Suppressor macrophage treated with lipopolysaccharide for 4 hours (primary cell): ENCODE results near the gene AIRE.
"Not testable (repeated sequence)": the region's sequence is repeated elsewhere in the genome, so short reads cannot be mapped to it uniquely, and the experiment has no call there.

Source experiments
- DNase-seq: peaks from one replicate; pipeline ENCODE4 v3.0.0-alpha.2; 2020

Gene AIRE

DNA sequence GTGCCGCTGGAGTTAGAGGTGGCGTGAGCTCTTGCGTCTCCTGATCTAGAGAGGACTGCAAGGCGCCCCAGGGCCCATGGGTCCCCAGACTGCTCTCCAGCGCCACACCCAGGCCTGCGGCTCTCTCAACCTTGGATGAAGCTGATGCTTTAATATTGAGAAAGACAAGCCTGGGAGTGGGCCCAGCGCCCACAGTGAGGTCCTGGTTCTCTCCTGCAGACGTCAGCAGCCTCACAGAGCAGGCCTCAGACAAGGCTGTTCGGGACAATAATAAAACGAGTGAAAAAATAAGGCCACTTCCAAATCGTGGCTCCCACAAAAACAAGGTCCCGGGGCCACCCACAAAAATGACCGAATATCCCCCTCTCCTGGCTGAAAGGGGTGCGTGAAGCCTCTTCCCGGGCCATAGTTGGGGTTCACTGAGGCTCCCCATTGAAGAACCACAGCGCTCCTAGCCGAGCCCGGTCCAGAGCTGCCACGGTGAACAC, 18.0 kb upstream of the AIRE start:
- peak; percentile 31 for DNase-seq

DNA sequence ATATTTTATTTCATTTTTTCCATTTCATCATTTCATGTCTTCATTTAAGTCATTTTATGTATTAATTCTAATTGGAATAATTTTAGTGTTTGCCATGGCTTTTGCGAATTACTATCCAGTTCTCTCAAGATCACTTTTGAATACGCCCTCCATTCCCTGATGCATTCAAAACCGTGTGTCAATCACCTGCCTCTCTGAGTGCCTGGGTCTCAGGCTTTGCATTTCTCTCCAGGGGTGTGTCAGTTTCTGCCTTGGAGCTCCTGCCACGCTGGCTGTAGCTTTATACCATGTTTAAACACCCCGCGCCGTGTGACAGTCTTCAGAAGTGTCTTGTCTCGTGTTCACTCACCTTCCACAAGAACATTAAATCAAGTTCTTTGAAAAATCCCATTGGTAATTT, 16.6 kb upstream of the AIRE start:
- no peak for DNase-seq

DNA sequence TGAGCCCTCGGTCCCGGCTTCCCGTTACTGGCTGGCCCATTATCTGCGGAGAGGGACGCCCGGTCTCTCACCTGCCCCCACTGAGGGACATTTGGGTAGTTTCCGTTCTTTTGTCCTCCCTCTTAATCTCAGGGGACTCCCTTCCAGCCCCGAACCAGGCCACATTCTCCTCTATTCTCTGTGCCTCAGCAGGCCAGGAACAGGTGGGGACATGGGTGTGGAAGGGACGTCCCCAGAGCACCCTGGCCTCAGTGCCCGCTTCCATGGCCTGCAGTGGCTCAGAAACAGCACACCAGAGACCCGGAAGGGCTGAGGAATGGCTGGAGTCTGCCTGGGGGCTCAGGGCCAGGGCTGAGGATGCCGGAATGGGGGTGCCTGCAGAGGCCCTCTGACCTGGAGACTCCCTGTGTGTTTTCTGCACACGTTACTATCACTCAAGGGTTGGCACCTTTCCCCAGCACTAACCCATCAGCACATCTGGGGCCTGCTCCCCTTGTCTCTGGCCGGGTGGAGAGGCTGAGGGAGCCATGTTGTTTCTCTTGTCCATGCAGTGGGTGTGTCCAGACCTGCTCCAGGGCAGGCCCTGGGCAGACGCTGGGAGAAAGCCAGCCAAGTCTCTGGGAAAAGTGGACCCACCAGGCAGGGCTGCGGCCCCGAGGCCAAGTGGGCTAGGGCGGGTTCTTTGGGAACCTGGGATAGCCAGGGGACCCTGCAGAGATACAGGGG, 14.0 kb upstream of the AIRE start:
- no peak for DNase-seq

DNA sequence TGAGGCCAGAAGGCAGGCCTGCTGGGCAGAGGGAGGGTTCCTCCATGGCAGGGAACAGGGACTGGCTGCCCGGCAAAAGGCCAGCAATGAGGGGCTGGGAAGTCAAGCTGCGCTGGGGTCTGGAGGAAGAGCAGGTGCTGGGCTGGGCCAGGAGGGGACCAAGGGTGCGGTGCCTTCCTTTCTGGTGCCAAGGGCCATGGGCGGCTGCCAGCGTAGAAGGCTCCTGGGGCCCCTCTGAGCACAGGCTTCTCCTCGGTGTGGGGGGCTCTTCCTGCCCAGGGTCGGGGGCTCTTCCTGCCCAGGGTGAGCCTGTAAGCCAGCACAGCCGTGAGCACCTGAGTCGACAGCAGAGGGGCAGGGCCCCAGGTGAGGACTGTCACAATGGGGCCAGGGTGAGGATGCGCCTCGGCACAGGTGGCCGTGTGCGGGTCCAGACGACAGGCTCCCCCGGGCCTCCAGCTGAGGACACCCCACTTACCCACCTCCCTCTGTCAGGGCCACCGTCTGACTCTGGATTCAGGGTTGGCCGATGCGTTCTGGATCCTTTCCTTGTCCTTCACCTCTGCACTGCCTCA, 13.3 kb upstream of the AIRE start:
- no peak for DNase-seq

DNA sequence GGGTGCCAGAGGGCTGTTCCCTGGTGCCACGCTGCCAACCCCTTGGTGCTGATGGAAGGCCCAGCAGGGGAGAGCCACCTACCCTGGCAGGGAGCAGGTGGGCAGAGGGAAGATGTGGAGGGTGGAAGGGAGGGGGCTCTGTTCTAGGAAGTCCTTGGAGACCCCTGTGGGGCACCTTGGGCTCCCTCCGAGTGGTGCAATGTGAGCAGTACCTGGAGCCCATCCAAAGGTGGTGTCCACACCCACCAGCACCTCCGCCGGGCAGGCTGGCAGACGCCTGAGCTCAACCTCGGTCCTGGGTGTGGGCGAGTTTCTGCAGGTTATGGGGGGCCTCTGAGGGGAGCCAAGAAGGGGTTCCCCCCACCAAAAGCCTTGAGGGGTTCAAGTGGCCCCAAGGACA, 12.6 kb upstream of the AIRE start:
- no peak for DNase-seq

DNA sequence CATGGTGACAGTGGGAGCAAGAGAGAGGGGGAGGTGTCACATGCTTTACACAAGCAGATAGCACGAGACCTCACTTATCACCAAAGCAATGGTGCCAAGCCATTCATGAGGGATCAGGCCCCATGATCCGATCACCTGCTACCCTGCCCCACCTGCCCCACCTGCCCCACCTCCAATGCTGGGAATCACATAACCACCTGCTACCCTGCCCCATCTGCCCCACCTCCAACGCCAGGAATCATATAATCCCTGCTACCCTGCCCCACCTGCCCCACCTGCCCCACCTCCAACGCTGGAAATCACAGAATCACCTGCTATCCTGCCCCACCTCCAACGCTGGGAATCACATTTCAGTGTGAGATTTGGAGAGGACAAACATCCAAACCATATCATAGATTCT, 10.6 kb upstream of the AIRE start:
- DNase-seq: no peak

DNA sequence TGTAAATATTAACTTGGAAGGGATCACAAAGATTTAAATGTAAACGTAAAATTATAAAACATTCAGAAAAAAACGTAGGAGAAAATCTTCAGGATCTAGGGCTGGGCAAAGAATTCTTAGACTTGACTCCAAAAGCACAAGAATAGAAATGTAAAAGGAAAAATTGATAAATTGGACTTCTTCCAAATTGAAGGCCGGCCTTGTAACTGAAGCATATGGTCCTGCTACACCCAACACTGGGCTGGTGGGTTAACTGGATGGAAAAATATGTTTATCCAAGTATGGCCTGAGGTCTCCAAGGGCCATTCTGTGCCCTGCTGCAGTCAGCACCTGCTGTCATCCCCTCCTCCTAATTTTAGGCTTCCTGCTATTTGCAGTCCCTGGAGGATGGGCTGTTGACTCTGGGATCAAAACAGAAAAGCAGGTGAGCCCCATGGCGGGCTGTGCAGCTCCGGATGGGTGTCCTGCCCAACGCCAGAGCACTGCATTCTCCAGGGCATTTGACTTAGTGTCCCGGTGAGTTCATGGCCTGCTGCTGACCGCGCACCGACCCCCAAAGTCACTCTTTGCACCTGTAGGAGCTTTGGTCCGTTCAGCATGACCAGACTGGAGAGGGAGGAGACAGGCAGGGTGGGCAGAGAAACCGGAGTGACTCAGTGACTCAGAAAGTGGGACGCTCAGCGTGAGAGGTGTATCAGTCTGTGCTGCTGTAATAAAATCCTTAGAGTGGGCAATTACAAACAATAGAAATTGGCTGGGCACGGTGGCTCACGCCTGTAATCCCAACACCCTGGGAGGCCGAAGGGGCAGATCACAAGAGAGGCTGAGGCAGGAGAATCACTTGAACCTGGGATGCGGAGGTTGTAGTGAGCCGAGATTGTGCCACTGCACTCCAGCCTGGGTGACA, 6.1 kb upstream of the AIRE start:
- no peak for DNase-seq

DNA sequence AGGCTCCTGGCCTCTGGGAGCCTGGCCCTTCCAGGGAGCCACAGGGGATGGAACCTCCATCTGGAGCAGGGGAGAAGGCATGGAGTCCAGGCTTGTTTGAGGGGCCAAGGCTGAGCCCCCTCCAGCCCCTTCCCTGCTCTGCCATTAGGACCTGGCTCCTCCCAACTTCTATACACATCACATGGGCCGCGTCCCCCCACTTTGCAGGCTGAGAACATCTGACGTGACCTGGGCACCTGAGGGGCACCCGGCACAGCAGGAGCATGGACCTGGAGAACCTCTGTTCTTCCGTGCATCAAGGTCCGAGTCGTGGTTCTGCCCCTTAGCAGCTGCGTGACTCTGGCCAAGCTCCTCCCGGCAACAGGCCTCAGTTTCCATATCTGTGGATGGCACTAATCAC, 3.9 kb upstream of the AIRE start:
- DNase-seq: no peak

DNA sequence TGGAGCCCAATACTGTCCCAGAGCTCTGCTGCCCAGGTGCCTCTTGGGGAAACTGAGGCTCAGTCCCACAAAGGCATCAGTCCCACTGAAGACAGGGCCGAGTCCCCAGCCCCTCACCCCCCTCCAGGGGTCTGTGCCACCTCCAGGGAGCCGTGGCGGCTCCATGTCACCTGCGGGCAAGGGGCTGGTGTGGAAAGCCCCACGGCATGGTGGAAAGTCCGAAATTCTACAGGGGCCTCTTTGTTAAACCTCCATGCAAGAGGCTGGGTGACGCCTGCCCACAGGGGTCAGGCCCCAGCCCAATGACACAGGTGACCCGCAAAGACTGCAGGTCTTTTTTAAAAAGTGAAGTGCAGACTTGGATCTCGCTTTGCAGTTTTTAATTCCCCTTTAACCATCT, 3.3 kb upstream of the AIRE start:
- no peak for DNase-seq

DNA sequence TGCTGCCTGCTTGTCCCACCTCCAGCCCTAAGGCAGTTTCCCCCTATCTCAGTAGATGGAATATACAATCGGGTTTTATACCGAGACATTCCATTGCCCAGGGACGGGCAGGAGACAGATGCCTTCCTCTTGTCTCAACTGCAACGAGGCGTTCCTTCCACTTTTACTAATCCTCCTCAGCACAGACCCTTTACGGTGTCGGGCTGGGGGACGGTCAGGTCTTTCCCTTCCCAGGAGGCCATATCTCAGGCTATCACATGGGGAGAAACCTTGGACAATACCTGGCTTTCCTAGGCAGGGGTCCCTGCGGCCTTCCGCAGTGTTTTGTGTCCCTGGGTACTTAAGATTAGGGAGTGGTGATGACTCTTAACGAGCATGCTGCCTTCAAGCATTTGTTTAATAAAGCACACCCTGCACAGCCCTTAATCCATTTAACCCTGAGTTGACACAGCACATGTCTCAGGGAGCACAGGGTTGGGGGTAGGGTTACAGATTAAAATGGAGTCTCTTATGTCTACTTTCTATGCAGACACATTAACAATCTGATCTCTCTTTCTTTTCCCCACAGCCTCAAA, 2.4 kb upstream of the AIRE start:
- not testable (repeated sequence) for DNase-seq

DNA sequence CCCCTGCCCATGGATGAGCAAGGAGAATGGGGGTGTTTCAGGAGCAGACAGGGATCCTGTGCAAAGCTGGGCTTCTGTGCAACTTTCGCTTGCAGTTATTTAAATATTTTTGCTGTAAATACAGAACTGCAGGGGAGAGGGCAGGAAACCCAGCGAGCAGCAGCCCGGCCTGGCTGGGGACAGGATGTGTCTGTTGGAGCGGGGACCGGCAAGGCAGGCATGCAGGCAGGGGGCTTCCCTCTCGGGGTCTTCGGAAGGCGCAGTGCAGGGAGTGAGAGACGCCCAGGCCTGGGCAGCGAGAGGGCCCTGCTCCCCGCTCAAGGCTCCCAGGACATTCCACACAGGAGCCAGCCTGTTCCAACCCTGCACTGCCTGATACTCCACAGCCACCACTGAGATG, 1.7 kb upstream of the AIRE start:
- no peak for DNase-seq

DNA sequence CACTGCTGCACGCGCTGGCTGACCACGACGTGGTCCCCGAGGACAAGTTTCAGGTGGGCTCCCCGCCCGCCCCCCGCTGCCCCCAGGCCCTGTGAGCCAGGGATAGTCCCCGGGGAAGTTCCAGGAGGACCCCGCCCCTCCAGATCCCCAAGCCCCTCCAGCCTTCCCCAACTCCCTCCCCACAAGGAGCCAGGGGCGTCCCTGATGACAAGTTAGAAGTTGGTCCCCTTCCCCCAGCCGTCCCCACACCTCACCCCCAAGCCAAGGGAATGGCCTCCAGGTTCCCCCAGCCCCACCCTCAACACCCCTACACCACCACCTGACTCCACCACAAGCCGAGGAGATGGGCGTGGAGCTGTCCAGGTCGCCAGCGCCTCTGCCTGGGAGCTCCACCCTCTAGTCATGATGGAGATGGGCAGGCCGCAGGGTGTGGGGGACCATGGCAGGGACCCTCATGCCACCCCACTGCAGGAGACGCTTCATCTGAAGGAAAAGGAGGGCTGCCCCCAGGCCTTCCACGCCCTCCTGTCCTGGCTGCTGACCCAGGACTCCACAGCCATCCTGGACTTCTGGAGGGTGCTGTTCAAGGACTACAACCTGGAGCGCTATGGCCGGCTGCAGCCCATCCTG, 525 bp downstream of the AIRE start:
- DNase-seq: no peak

DNA sequence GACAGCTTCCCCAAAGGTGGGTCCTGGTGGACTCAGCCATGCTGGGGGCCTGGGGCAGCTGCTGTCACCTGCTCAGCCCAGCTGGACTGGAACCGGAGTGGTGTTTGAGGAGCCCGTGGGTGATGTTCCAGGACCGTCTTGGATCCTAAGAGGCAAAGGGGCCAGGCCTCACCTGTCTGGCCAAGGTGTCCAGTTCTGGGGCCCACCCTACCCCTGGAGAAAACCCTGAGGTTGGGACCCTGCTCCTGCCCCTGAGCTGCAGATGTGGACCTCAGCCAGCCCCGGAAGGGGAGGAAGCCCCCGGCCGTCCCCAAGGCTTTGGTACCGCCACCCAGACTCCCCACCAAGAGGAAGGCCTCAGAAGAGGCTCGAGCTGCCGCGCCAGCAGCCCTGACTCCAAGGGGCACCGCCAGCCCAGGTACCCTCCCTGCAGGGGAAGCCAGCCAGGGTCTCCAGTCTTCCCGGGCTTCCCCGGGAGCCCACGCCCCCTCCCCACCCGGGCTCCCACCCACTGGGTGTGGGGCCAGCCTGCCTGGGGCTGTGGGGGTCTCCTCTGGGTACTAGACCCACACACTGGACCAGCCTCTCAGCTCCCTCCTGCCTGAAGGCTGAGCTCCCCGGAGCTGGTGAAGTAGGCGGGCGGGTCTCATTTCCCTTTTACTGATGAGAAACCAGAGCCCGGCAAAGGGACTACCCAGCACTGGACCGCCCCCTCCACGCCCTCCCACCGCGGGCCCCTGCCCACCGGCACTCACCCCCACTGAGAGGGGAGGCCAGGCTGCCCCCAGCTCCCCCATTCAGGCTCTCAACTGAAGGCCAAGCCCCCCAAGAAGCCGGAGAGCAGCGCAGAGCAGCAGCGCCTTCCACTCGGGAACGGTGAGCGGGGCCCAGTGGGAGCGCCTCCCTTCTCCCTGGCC, 1.3 kb downstream of the AIRE start:
- peak; percentile 36 for DNase-seq

DNA sequence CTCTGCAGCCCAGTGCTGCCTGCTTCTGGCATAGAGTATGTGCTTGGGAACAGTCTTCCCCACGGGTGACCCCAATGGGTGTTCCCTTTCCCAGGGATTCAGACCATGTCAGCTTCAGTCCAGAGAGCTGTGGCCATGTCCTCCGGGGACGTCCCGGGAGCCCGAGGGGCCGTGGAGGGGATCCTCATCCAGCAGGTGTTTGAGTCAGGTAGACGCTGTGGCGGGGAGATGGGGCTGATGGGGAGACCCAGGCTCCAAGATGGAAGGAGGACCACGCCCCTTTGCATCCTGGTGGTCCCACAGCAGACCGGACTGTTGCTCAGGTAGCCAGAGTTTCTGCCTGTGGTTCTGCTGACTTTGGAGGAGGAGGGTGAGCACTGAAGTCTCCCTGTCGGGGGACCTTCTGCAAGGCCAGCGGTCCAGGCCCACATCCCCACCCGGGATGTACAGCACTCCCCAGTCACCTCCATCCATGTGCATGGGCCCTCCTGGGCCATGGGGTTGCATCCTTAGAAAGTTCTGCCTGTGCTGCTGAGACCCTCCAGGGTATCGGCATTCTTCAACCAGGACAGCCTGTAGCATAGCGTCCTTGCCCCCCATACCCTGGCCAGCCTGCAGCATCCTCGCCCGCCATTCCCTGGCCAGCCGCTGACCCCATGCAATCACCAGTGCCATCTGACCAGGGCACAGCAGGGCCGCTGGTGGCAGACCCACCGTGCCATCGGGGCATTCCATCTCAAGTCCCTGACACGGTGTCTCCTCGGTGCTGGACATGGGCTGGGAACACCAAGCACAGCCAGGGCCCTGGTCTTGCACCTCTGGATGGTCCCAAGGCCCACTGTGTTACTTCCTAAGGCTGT, 2.8 kb downstream of the AIRE start:
- no peak for DNase-seq

DNA sequence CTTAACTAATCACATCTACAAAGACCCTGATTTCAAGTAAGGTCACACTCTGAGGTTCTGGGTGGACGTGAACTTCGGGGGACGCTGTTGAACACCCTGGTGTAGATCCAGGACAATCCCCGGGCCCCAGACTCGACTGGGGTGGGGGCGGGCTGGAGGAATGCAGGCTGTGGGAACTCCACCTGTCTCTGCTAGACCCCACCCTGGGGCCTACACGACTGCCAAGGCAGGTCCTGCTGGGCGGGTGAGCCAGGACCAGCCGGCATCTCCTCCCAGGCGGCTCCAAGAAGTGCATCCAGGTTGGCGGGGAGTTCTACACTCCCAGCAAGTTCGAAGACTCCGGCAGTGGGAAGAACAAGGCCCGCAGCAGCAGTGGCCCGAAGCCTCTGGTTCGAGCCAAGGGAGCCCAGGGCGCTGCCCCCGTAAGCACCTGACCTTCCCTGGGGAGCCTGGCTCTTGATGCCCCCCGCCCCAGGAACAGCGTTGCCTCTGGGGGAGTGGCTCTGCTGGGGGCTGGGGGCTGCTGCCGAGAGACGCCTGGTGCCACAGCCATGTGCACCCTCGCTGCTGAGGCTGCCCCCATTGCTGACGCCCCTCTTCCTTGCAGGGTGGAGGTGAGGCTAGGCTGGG, 3.8 kb downstream of the AIRE start:
- no peak for DNase-seq

DNA sequence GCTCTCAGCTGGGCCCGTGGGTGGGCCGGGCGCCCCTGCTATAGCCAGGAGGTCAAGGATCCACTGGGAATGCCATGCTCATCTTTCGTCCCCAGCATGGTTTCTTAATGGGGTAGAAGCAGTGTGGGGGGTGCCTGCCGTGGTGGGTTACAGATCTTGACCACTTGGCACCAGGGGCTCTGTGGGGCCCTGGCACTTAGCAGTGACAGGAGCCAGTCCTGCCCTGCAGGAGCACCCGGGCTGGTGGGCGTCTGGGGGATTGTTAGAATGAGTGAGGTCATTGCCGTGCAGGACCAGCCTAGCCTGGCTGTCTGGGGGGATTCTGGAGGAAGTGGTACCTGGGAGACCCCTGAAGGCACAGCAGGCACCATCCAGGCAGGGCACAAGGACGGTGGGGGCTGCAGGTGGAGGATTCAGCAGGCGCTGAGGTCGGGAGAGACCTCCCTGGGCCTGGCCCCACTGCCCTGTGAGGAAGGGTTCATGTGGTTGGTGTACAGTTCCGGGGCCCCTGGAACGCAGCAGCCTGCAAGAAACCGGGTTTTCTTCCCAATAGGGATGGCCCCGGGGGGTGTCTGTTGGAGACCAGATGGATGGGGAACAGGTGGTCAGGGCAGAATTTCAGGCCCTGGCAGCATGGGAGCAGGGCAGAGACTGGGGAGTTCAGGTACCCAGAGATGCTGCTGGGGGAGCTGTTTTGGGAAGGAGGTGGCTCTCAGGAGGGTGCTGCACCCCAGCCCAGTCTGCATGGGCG, 4.8 kb downstream of the AIRE start:
- DNase-seq: no peak

DNA sequence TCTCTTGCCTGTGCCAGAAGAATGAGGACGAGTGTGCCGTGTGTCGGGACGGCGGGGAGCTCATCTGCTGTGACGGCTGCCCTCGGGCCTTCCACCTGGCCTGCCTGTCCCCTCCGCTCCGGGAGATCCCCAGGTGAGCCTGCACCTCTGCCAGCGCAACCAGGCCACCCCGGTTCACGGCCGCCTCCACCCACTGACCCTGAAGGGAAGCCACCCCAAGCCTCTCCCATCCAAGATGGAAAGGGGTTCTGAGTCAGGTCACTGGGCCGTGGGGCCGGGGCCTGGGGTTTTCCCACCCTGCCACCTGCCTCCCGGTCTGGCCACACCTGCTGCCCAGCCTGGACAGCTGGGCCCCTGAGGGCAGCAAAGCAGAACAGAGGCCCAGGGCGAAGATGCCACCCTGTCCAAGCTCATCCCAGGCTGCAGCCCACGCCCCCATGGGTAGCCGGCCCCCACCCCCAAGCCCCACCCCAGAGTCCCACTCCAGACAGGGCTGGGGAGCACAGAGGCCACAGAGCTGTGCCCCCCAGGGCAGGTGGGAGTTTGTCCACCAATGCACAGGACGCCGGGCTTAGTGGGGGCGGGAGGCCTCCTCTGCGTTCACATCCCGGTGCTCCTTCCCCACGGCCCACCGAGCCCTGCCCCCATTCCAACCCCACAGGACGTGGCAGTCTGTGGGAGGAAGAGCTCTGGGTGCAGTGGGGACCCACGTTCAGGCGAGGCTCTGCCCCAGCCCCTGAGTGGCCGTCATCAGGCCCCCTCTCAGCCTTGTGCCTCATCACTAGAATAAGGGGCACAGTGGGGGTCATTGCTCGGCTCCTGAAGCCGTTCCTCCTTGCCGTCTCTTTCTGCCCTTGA, 5.6 kb downstream of the AIRE start:
- no peak for DNase-seq
